HG03460 (cell line): ENCODE results near the gene DNM2.
"Not testable (repeated sequence)": the region's sequence is repeated elsewhere in the genome, so short reads cannot be mapped to it uniquely, and the experiment has no call there.

Experiments used
- ATAC-seq: cut with Tn5 transposase; IDR thresholded peaks from one replicate; pipeline ENCODE4 v1.9.1; 2021; ENCODE audit not compliant: unreplicated experiment

The DNM2 gene

GRCh38 chr19:10724573-10725071 lies 6.7 kb downstream of the DNM2 start:
- ATAC-seq, result no peak

- no peak for ATAC-seq
Observed at GRCh38 chr19:10725415-10725814, 7.5 kb downstream of the DNM2 start.

GRCh38 chr19:10726268-10726667 lies 8.4 kb downstream of the DNM2 start:
- ATAC-seq, result no peak

GRCh38 chr19:10727685-10728201 lies 9.9 kb downstream of the DNM2 start:
- no peak for ATAC-seq

- no peak for ATAC-seq
Observed at GRCh38 chr19:10729411-10729810, 11.5 kb downstream of the DNM2 start.

GRCh38 chr19:10730932-10731331 lies 13.1 kb downstream of the DNM2 start:
- ATAC-seq, result no peak

- ATAC-seq, result no peak
Observed at GRCh38 chr19:10735741-10736140, 17.9 kb downstream of the DNM2 start.

GRCh38 chr19:10736189-10736588 lies 18.3 kb downstream of the DNM2 start:
- no peak for ATAC-seq

GRCh38 chr19:10736916-10737551 lies 19.2 kb downstream of the DNM2 start:
- ATAC-seq, result no peak

- ATAC-seq, result no peak
Observed at GRCh38 chr19:10737722-10738121, 19.8 kb downstream of the DNM2 start.

GRCh38 chr19:10740798-10741197 lies 22.9 kb downstream of the DNM2 start:
- no peak for ATAC-seq

GRCh38 chr19:10742476-10742875 lies 24.6 kb downstream of the DNM2 start:
- ATAC-seq, result no peak

GRCh38 chr19:10744253-10744798 lies 26.4 kb downstream of the DNM2 start:
- no peak for ATAC-seq

- no peak for ATAC-seq
Observed at GRCh38 chr19:10744801-10745293, 27.0 kb downstream of the DNM2 start.

- not testable (repeated sequence) for ATAC-seq
Observed at GRCh38 chr19:10746437-10746836, 28.6 kb downstream of the DNM2 start.

GRCh38 chr19:10747271-10747670 lies 29.4 kb downstream of the DNM2 start:
- ATAC-seq, result no peak

GRCh38 chr19:10747674-10748073 lies 29.8 kb downstream of the DNM2 start:
- no peak for ATAC-seq

GRCh38 chr19:10748195-10748926 lies 30.5 kb downstream of the DNM2 start:
- no peak for ATAC-seq

GRCh38 chr19:10748927-10749434 lies 31.1 kb downstream of the DNM2 start:
- ATAC-seq, result no peak

- ATAC-seq, result no peak
Observed at GRCh38 chr19:10749435-10750384, 31.8 kb downstream of the DNM2 start.
